ENCODE measurements around the gene SSBP4.
A peak's percentile ranks its signal among the peaks of the same experiment; 100 is the strongest.

SSBP4 gene

GRCh38 chr19:18446145-18446810 lies 27.1 kb downstream of the SSBP4 start:
- DNase-seq: no peak

GRCh38 chr19:18446811-18447359 lies 27.7 kb downstream of the SSBP4 start:
- no peak for DNase-seq

GRCh38 chr19:18449552-18449951 lies 30.4 kb downstream of the SSBP4 start:
- DNase-seq: no peak

- no peak for DNase-seq
Observed at GRCh38 chr19:18450021-18450930, 31.1 kb downstream of the SSBP4 start.

- DNase-seq: peak; percentile 74
Observed at GRCh38 chr19:18450931-18451836, 32.0 kb downstream of the SSBP4 start.

GRCh38 chr19:18452386-18452785 lies 33.2 kb downstream of the SSBP4 start:
- DNase-seq: no peak

- no peak for DNase-seq
Observed at GRCh38 chr19:18453269-18454024, 34.2 kb downstream of the SSBP4 start.

- DNase-seq: no peak
Observed at GRCh38 chr19:18456279-18456678, 37.1 kb downstream of the SSBP4 start.

- no peak for DNase-seq
Observed at GRCh38 chr19:18456974-18457373, 37.8 kb downstream of the SSBP4 start.

GRCh38 chr19:18457483-18458331 lies 38.5 kb downstream of the SSBP4 start:
- DNase-seq: no peak

- DNase-seq: no peak
Observed at GRCh38 chr19:18460900-18461299, 41.7 kb downstream of the SSBP4 start.

- no peak for DNase-seq
Observed at GRCh38 chr19:18461471-18461870, 42.3 kb downstream of the SSBP4 start.

GRCh38 chr19:18464646-18465045 lies 45.4 kb downstream of the SSBP4 start:
- DNase-seq: no peak

GRCh38 chr19:18465214-18465963 lies 46.2 kb downstream of the SSBP4 start:
- no peak for DNase-seq

- DNase-seq: no peak
Observed at GRCh38 chr19:18465964-18466339, 46.8 kb downstream of the SSBP4 start.

GRCh38 chr19:18466354-18466753 lies 47.2 kb downstream of the SSBP4 start:
- no peak for DNase-seq

- no peak for DNase-seq
Observed at GRCh38 chr19:18467978-18468377, 48.8 kb downstream of the SSBP4 start.

GRCh38 chr19:18468517-18468916 lies 49.3 kb downstream of the SSBP4 start:
- DNase-seq: no peak

GRCh38 chr19:18469069-18469846 lies 50.1 kb downstream of the SSBP4 start:
- DNase-seq: no peak

- no peak for DNase-seq
Observed at GRCh38 chr19:18470787-18471186, 51.6 kb downstream of the SSBP4 start.

All from NCI-H2171 (cell line).